Activated naive CD4-positive, alpha-beta T cell treated with anti-CD3 and anti-CD28 coated beads, Interleukin-2, amount 10 ng/mL, durations not matched to agents 7 days and 5 days (primary cell): Measurements from ENCODE around the gene ADAMTS3.

Experiments used
- CTCF ChIA-PET: fragments of 350-600 bp; sonication (Branson Sonifier 250); formaldehyde crosslinking; loops from one replicate; lab custom pipeline; 2021; ENCODE audit warnings: antibody characterized with exemption; lab: Charles Lee
- DNase-seq: peaks from one replicate; pipeline ENCODE4 v3.0.0-alpha.2; 2020
- H3K27ac Mint-ChIP-seq: one replicate; pipeline ENCODE4 v1.8.0; 2021; ENCODE audit warnings: mild to moderate bottlenecking, moderate library complexity, mixed read lengths
- H3K27me3 Mint-ChIP-seq: one replicate; pipeline ENCODE4 v1.8.0; 2021; ENCODE audit warnings: mild to moderate bottlenecking, mixed read lengths
- H3K36me3 Mint-ChIP-seq: one replicate; pipeline ENCODE4 v1.8.0; 2021; ENCODE audit warnings: mixed read lengths
- H3K4me1 Mint-ChIP-seq: one replicate; pipeline ENCODE4 v1.8.0; 2021; ENCODE audit warnings: mixed read lengths
- H3K4me3 Mint-ChIP-seq: one replicate; pipeline ENCODE4 v1.8.0; 2021; ENCODE audit warnings: mild to moderate bottlenecking, moderate library complexity, mixed read lengths
- H3K9me3 Mint-ChIP-seq: one replicate; pipeline ENCODE4 v1.8.0; 2021; ENCODE audit warnings: mixed read lengths

ADAMTS3 gene

DNA sequence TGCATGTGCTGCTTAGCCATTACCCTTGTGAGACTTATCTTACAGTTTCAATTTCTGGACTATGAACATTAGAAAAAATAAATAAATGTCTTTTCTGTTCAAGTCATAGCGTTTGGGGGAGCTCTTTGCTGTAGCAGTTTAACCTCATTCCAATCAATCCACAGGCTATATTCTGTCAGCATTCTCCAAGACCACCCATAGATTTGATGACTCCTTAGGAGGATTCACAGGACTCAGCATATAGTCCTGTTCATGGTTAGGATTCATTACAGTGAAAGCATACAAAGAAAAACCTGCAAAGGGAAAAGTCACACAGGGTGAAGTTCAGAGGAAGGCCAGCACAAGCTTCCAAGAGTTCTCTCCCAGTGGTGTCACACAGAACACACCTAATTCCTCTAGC is 180.5 kb downstream of the ADAMTS3 start:
- H3K27me3 Mint-ChIP-seq, result no peaks in the 10 kb centered on the region
- no peaks in the 10 kb centered on the region for H3K4me1 Mint-ChIP-seq
- H3K27ac Mint-ChIP-seq, result no peak overlapping the region
- H3K36me3 Mint-ChIP-seq, result no peaks in the 10 kb centered on the region
- CTCF ChIA-PET, result no interaction called here
- H3K9me3 Mint-ChIP-seq, result no peaks in the 10 kb centered on the region
- H3K4me3 Mint-ChIP-seq, result no peak overlapping the region
- no peak for DNase-seq

DNA sequence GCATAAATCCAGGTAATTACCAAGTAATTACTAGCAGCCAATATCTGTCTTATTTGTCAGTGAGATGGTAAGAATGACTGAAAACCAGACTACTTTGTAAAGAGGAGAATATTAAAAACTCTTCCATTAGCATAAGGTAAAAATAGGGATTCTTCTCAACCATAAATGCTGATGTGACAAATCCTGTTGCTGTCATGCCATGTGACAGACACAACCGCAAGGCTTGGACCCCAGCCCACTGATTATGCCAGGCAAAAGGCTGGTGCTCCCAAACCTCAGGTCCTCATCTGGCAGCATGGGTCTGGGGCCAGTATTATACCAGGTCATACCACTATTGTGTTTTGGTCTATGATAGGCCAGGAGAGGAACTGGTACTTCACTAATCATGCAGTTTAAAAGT is 181.1 kb downstream of the ADAMTS3 start:
- Mint-ChIP-seq H3K4me3 (no peak overlapping the region), H3K27ac (no peak overlapping the region), H3K9me3 (no peaks in the 10 kb centered on the region), H3K4me1 (no peaks in the 10 kb centered on the region), H3K36me3 (no peaks in the 10 kb centered on the region), H3K27me3 (no peaks in the 10 kb centered on the region)
- no peak for DNase-seq
- CTCF ChIA-PET, result no interaction called here

DNA sequence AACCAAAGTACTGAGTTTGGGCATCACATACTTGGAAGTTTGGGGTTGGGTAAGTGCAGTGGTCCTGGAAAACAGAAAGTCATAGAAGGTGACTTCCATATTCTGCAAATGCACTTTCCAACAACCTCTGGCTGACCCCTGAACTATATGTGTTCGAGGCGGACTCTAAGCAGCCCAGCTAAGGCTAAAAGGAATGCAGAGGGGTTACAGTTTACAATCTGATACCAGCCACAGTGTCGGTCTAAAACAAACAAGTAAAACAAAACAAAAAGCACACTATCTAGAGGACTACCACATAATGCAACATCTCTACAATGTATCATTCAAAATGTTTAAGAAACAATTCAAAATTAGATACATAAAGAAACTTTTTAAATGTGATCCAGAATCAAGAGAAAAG is 185.6 kb downstream of the ADAMTS3 start:
- H3K27me3 Mint-ChIP-seq, result no peaks in the 10 kb centered on the region
- no peak overlapping the region for H3K4me3 Mint-ChIP-seq
- no peaks in the 10 kb centered on the region for H3K9me3 Mint-ChIP-seq
- DNase-seq, result no peak
- no peak overlapping the region for H3K27ac Mint-ChIP-seq
- no peaks in the 10 kb centered on the region for H3K36me3 Mint-ChIP-seq
- no peaks in the 10 kb centered on the region for H3K4me1 Mint-ChIP-seq
- CTCF ChIA-PET, result no interaction called here

- DNase-seq, result no peak
- no peaks in the 10 kb centered on the region for H3K9me3 Mint-ChIP-seq
- H3K27me3 Mint-ChIP-seq, result no peaks in the 10 kb centered on the region
- H3K36me3 Mint-ChIP-seq, result no peaks in the 10 kb centered on the region
- H3K4me1 Mint-ChIP-seq, result no peaks in the 10 kb centered on the region
- CTCF ChIA-PET, result no interaction called here
- H3K4me3 Mint-ChIP-seq, result no peak overlapping the region
- no peak overlapping the region for H3K27ac Mint-ChIP-seq
Measured at GRCh38 chr4:72378901-72379300, 190.1 kb downstream of the ADAMTS3 start.

DNA sequence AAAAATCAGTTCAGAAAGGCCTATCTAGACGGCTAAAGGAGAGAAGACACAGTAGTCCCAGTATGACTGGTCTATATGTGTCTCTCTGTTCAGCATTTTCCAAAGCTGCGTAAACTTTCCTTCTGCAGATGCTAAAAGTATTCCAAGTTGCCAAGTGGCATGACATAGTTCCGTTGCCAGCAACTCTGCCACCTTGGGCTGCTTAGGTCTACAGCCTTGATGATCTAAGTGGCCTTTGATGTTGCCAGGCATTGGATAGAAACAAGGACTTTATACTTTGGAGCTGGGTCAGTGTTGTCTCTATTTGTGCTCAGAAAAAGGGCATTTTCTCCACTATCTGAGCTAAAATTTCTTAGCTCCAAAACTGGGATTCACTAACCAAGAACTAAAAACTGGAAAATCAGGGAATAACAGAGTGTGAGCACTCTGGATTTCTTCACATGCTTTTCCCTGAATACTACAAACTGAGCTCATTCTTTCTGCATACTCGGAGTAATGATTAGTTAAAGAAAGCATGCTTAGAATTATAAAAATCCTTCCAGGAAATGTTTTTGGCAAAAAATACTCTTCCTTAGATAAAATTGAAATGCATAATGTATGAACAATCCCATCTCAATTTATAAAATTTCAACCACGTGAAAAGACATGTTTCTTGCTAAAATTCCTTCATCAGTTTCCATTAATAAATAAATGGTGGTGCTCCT is 191.4 kb downstream of the ADAMTS3 start:
- CTCF ChIA-PET, result no interaction called here
- Mint-ChIP-seq H3K4me3 (no peak overlapping the region), H3K9me3 (no peaks in the 10 kb centered on the region), H3K27me3 (no peaks in the 10 kb centered on the region), H3K36me3 (no peaks in the 10 kb centered on the region), H3K27ac (no peak overlapping the region), H3K4me1 (no peaks in the 10 kb centered on the region)
- DNase-seq, result no peak

DNA sequence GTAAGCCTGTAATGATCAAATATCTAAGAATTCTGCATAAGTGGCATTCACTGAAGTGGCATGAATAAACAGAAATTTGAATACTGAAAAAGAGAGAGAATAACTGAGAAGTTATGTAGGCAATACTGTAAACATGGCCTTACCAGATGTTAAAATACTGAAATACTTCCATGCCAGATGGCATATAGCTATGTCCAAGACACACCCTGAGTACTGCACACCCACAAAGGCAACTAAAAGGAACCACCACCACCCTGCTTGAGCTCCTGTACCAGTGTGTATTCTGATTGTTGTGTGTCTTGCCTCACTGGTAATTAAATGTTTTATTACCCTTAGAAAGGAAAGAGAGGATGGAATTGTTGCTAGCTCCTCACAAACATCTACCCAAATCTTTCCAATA is 192.1 kb downstream of the ADAMTS3 start:
- H3K9me3 Mint-ChIP-seq, result no peaks in the 10 kb centered on the region
- no peaks in the 10 kb centered on the region for H3K4me1 Mint-ChIP-seq
- no peak overlapping the region for H3K4me3 Mint-ChIP-seq
- CTCF ChIA-PET, result no interaction called here
- H3K27ac Mint-ChIP-seq, result no peak overlapping the region
- H3K36me3 Mint-ChIP-seq, result no peaks in the 10 kb centered on the region
- no peaks in the 10 kb centered on the region for H3K27me3 Mint-ChIP-seq
- DNase-seq, result no peak

DNA sequence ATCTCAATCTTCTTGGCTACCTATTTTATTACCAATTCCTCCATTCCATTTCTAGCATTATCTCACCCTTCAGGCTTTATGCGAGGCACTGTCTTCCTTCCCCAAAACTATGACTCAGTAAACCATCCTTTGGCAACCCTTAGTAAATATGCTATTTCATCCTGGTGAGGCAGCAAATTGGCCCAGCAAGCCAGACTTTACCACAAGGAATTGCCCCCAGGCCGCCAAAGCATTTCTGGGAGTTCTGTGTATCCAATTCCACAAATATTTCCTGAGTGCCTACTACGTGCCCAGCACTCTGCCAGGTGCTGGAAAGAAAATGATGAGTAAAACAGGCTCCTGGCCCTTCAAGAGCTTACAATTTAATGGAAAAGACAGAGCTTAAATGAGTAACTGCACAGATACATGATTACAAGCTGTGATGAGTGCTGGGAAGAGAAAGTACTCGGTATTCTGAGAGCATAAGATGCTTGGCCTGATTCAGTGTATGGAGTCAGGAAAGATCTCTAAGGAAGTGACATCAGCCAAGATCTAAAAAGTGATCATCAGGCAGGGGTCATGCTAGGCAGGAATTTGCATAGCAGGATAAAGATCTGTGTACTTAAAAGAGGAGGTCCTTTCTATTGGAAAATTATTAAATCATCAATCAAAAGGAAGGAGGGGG is 193.8 kb downstream of the ADAMTS3 start:
- CTCF ChIA-PET, result no interaction called here
- H3K36me3 Mint-ChIP-seq, result no peaks in the 10 kb centered on the region
- no peaks in the 10 kb centered on the region for H3K9me3 Mint-ChIP-seq
- no peak overlapping the region for H3K27ac Mint-ChIP-seq
- no peaks in the 10 kb centered on the region for H3K4me1 Mint-ChIP-seq
- no peak overlapping the region for H3K4me3 Mint-ChIP-seq
- DNase-seq, result no peak
- no peaks in the 10 kb centered on the region for H3K27me3 Mint-ChIP-seq

- no peaks in the 10 kb centered on the region for H3K27me3 Mint-ChIP-seq
- H3K36me3 Mint-ChIP-seq, result no peaks in the 10 kb centered on the region
- H3K9me3 Mint-ChIP-seq, result no peaks in the 10 kb centered on the region
- no peak for DNase-seq
- CTCF ChIA-PET, result interaction anchor here (0.5 kb wide), 1 partner anchor 47 kb away, joined by 3 read pairs; no protein-coding TSS in a partner anchor
- H3K4me3 Mint-ChIP-seq, result no peak overlapping the region
- H3K27ac Mint-ChIP-seq, result no peak overlapping the region
- H3K4me1 Mint-ChIP-seq, result no peaks in the 10 kb centered on the region
Measured at GRCh38 chr4:72374159-72374558, 194.9 kb downstream of the ADAMTS3 start.

- CTCF ChIA-PET, result no interaction called here
- Mint-ChIP-seq H3K27me3 (no peaks in the 10 kb centered on the region), H3K27ac (no peak overlapping the region), H3K9me3 (no peaks in the 10 kb centered on the region), H3K4me3 (no peak overlapping the region), H3K36me3 (no peaks in the 10 kb centered on the region), H3K4me1 (no peaks in the 10 kb centered on the region)
- no peak for DNase-seq
Measured at GRCh38 chr4:72366601-72367000, 202.4 kb downstream of the ADAMTS3 start.

DNA sequence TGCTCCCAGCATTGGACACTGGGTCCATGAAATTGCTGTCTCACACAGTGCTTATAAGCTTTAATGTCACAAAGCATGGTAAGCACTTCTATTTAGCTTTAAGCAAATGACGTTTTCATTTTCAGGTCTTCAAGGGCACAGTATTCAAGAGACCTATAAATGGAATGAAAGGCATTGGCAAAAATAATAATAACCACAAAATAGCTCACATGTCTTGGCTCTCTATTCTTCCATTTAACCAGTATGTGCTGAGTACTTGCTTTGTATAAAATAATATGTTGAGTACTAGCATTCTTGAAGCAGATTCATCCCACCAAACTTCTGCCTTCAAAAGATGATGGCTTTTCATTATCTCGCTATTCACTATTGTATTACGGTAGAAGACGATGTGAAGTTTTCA is 203.0 kb downstream of the ADAMTS3 start:
- CTCF ChIA-PET, result no interaction called here
- DNase-seq, result no peak
- no peak overlapping the region for H3K27ac Mint-ChIP-seq
- H3K4me1 Mint-ChIP-seq, result no peaks in the 10 kb centered on the region
- H3K4me3 Mint-ChIP-seq, result no peak overlapping the region
- no peaks in the 10 kb centered on the region for H3K9me3 Mint-ChIP-seq
- H3K27me3 Mint-ChIP-seq, result no peaks in the 10 kb centered on the region
- no peaks in the 10 kb centered on the region for H3K36me3 Mint-ChIP-seq

DNA sequence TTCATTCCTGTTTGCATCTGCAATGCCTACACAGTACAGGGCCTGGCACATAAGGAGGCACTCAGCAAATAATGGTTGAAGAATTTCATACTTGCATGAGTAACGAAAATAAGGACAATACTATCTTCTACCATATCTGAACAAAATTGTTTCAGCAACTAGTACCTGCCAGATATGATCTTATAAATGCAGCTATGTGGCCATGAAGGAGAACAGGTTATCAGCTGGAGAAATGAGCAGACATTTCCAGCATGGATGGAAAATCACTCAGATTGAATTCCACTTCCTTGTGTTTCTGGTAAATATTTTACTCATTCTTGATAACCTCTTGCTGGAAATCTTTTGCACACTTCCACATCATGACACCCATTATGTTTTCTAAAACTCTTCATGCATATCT is 204.0 kb downstream of the ADAMTS3 start:
- no peak for DNase-seq
- CTCF ChIA-PET, result no interaction called here
- no peaks in the 10 kb centered on the region for H3K9me3 Mint-ChIP-seq
- H3K4me1 Mint-ChIP-seq, result no peaks in the 10 kb centered on the region
- H3K4me3 Mint-ChIP-seq, result no peak overlapping the region
- no peak overlapping the region for H3K27ac Mint-ChIP-seq
- no peaks in the 10 kb centered on the region for H3K27me3 Mint-ChIP-seq
- H3K36me3 Mint-ChIP-seq, result no peaks in the 10 kb centered on the region

- CTCF ChIA-PET, result no interaction called here
- Mint-ChIP-seq H3K9me3 (no peaks in the 10 kb centered on the region), H3K36me3 (no peaks in the 10 kb centered on the region)
Measured at GRCh38 chr4:72360075-72360474, 208.9 kb downstream of the ADAMTS3 start.

GRCh38 chr4:72358483-72358882 is 210.5 kb downstream of the ADAMTS3 start:
- Mint-ChIP-seq H3K4me3 (no peak overlapping the region), H3K27me3 (no peaks in the 10 kb centered on the region), H3K4me1 (no peaks in the 10 kb centered on the region), H3K36me3 (no peaks in the 10 kb centered on the region), H3K27ac (no peak overlapping the region), H3K9me3 (no peaks in the 10 kb centered on the region)
- CTCF ChIA-PET, result no interaction called here
- DNase-seq, result no peak

More at GRCh38 chr4:72360075-72360474, 208.9 kb downstream of the ADAMTS3 start:
- no peak overlapping the region for H3K4me3 Mint-ChIP-seq
- no peak overlapping the region for H3K27ac Mint-ChIP-seq
- DNase-seq, result no peak
- H3K27me3 Mint-ChIP-seq, result no peaks in the 10 kb centered on the region
- no peaks in the 10 kb centered on the region for H3K4me1 Mint-ChIP-seq

DNA sequence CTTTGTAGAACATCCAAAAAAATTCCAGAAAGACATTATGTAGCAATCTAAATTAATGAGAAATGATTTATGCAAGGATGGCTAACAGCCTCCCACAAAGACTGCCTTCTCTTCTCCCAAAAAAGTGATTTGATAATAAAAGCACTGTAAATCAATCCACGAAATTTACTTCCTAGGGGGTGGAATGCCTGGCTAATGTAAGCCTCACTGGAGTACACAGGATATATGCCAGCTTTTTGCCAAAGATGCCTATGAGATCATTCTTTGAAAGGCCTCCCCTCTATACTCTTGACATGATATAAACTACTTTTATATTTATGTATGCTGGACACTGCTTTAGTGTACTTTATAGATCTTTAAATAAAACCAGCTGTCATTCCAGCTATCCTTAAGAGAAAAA is 211.1 kb downstream of the ADAMTS3 start:
- no peaks in the 10 kb centered on the region for H3K36me3 Mint-ChIP-seq
- H3K9me3 Mint-ChIP-seq, result no peaks in the 10 kb centered on the region
- no peaks in the 10 kb centered on the region for H3K4me1 Mint-ChIP-seq
- CTCF ChIA-PET, result no interaction called here
- H3K27me3 Mint-ChIP-seq, result no peaks in the 10 kb centered on the region
- H3K27ac Mint-ChIP-seq, result no peak overlapping the region
- DNase-seq, result no peak
- H3K4me3 Mint-ChIP-seq, result no peak overlapping the region

DNA sequence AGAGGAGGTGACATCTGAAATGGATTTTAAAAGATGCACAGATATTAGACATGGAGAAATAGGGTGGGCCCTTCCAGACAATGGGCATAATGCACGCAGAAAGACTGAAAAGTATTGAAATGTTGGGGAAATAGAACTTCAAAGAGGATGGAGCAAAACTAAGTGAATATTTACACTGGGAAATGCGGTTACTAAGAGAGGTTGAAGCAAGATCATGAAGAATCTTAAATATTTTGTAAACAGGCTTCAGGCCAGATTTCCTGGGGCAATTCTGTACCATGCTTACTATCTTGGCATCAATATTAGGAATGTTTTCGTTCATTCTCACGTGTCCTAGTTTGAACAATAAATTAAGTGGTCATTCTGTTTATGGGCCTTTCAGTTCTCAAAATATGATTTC is 216.3 kb downstream of the ADAMTS3 start:
- CTCF ChIA-PET, result interaction anchor here (0.6 kb wide), 1 partner anchor 9 kb away, joined by 3 read pairs; no protein-coding TSS in a partner anchor
- H3K27me3 Mint-ChIP-seq, result no peaks in the 10 kb centered on the region
- DNase-seq, result no peak
- H3K9me3 Mint-ChIP-seq, result no peaks in the 10 kb centered on the region
- H3K4me1 Mint-ChIP-seq, result no peaks in the 10 kb centered on the region
- H3K36me3 Mint-ChIP-seq, result no peaks in the 10 kb centered on the region
- no peak overlapping the region for H3K4me3 Mint-ChIP-seq
- H3K27ac Mint-ChIP-seq, result no peak overlapping the region
